ENCODE measurements around the gene ZNF524. TPM values are rescaled to one million over a fixed set of nuclear protein-coding genes. Genes with fewer than 3 reads are reported as not detected.

Gene ZNF524
- total and polyA plus RNA-seq, 9 of the 15 experiments (the other 6 are each of a cell fraction or from before 2014, with no cell fraction given), result 0.08 to 15.6 (median 2.9) TPM

DNA sequence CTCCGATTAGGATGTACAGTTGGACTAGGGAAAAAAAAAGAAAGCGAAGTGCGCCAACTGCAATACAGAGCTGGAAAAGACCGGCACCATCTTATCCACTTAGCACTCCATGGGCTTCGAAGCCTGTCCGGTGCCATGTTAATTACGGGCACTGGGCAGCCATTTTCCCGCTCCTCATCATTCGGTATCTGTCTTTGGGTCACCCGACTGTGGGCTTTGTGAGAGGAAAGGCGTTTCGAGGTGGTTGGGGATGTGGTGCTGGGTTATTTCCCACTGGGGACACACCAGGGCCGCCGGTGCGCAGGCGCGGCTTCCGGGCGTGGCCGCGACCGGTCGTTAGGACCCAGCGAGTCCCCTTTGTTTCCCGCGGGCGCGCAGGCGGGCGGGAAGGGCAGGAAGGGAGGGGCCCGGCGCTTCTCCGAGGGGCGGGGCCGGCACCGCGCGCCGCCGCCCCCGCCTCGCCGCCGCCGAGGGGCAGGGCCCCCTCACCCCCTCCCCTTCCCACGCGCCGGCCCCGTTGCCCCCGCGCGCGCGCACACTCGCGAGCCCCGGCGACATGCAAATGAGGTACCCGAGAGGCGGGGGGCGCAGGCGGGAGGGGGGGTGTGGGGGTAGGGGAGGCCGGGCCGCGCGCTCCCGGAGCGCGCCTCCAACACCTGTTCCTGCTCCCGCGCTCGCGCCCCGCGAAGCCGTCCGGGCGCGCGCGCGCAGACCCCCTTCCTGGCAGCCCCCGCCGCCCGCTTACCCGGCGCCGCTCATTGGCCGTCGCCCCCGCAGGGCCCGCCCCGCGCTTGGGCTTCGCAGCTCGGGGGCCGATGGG is at the start of gene ZNF524 (continued):
- TF ChIP-seq, protein P1, sequence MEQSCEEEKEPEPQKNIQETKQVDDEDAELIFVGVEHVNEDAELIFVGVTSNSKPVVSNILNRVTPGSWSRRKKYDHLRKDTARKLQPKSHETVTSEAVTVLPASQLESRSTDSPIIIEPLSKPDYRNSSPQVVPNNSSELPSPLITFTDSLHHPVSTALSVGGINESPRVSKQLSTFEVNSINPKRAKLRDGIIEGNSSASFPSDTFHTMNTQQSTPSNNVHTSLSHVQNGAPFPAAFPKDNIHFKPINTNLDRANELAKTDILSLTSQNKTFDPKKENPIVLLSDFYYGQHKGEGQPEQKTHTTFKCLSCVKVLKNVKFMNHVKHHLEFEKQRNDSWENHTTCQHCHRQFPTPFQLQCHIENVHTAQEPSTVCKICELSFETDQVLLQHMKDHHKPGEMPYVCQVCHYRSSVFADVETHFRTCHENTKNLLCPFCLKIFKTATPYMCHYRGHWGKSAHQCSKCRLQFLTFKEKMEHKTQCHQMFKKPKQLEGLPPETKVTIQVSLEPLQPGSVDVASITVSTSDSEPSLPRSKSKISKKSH (CRISPR knock-in tag; IDR thresholded peaks at IDR 0.05), result no peak
- TF ChIP-seq SRSF3 (IDR thresholded peaks at IDR 0.05; ENCODE audit: insufficient read depth, low read length) (no peak), CREM (IDR thresholded peaks at IDR 0.05; ENCODE audit: low read depth) (peak; percentile 80), DPF2 (IDR thresholded peaks at IDR 0.05) (0 out of 2 replicates have a peak, but pooled peaks have one; percentile 16), E2F3 (CRISPR knock-in tag; IDR thresholded peaks at IDR 0.05) (peak; percentile 97), RBFOX2 (IDR thresholded peaks at IDR 0.05; ENCODE audit: low read depth, low read length) (peak; percentile 69), ZNF384 (IDR thresholded peaks at IDR 0.05; ENCODE audit: low read depth, low read length) (0 out of 2 replicates have a peak, but pooled peaks have one; percentile 15), NR4A1 (CRISPR knock-in tag; IDR thresholded peaks at IDR 0.05) (no peak), NR4A1 (tag; IDR thresholded peaks at IDR 0.05) (peak; percentile 85), ZNF778 (CRISPR knock-in tag; IDR thresholded peaks at IDR 0.05) (no peak), MTA3 (IDR thresholded peaks at IDR 0.05; ENCODE audit: borderline replicate concordance) (peak; percentile 54; the same call in 1 of the 2 replicates), ZBED1 (IDR thresholded peaks at IDR 0.05) (no peak), EHMT2 (IDR thresholded peaks at IDR 0.05) (no peak), TARDBP (IDR thresholded peaks at IDR 0.05) (no peak), FOXP1 (CRISPR knock-in tag; IDR thresholded peaks at IDR 0.05) (peak; percentile 16; the same call in 1 of the 2 replicates), ZNF583 (CRISPR knock-in tag; IDR thresholded peaks at IDR 0.05) (0 out of 2 replicates have a peak, but pooled peaks have one; percentile 45), HSF4 (CRISPR knock-in tag; IDR thresholded peaks at IDR 0.05; ENCODE audit: borderline replicate concordance) (no peak), HDAC8 (tag; IDR thresholded peaks at IDR 0.05) (peak; percentile 69; the same call in 1 of the 2 replicates), STAG1 (CRISPR knock-in tag; IDR thresholded peaks at IDR 0.05; ENCODE audit: borderline replicate concordance) (no peak)
- TF ChIP-seq, protein P2, sequence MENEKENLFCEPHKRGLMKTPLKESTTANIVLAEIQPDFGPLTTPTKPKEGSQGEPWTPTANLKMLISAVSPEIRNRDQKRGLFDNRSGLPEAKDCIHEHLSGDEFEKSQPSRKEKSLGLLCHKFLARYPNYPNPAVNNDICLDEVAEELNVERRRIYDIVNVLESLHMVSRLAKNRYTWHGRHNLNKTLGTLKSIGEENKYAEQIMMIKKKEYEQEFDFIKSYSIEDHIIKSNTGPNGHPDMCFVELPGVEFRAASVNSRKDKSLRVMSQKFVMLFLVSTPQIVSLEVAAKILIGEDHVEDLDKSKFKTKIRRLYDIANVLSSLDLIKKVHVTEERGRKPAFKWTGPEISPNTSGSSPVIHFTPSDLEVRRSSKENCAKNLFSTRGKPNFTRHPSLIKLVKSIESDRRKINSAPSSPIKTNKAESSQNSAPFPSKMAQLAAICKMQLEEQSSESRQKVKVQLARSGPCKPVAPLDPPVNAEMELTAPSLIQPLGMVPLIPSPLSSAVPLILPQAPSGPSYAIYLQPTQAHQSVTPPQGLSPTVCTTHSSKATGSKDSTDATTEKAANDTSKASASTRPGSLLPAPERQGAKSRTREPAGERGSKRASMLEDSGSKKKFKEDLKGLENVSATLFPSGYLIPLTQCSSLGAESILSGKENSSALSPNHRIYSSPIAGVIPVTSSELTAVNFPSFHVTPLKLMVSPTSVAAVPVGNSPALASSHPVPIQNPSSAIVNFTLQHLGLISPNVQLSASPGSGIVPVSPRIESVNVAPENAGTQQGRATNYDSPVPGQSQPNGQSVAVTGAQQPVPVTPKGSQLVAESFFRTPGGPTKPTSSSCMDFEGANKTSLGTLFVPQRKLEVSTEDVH (IDR thresholded peaks at IDR 0.05; ENCODE audit: low read depth, partially characterized antibody), result peak; percentile 98
- TF ChIP-seq, protein P3, sequence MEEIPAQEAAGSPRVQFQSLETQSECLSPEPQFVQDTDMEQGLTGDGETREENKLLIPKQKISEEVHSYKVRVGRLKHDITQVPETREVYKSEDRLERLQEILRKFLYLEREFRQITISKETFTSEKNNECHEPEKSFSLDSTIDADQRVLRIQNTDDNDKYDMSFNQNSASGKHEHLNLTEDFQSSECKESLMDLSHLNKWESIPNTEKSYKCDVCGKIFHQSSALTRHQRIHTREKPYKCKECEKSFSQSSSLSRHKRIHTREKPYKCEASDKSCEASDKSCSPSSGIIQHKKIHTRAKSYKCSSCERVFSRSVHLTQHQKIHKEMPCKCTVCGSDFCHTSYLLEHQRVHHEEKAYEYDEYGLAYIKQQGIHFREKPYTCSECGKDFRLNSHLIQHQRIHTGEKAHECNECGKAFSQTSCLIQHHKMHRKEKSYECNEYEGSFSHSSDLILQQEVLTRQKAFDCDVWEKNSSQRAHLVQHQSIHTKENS (CRISPR knock-in tag; IDR thresholded peaks at IDR 0.05), result no peak
- TF ChIP-seq, protein P4, sequence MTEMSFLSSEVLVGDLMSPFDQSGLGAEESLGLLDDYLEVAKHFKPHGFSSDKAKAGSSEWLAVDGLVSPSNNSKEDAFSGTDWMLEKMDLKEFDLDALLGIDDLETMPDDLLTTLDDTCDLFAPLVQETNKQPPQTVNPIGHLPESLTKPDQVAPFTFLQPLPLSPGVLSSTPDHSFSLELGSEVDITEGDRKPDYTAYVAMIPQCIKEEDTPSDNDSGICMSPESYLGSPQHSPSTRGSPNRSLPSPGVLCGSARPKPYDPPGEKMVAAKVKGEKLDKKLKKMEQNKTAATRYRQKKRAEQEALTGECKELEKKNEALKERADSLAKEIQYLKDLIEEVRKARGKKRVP (CRISPR knock-in tag; IDR thresholded peaks at IDR 0.05), result no peak
- TF ChIP-seq, protein P5, sequence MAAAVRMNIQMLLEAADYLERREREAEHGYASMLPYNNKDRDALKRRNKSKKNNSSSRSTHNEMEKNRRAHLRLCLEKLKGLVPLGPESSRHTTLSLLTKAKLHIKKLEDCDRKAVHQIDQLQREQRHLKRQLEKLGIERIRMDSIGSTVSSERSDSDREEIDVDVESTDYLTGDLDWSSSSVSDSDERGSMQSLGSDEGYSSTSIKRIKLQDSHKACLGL (CRISPR knock-in tag; IDR thresholded peaks at IDR 0.05; ENCODE audit: borderline replicate concordance, poor library complexity, severe bottlenecking), result no peak
